H1 (cell line): ENCODE measurements around the gene SLC38A8. TPM values are rescaled to one million over a fixed set of nuclear protein-coding genes. Genes with fewer than 3 reads are reported as not detected.

Experiments
- CTCF ChIA-PET: fragments of 300-600 bp; sonication (Branson Sonifier 250); formaldehyde crosslinking; loops from one replicate; lab custom pipeline; 2021; ENCODE audit not compliant: partially characterized antibody; lab: Charles Lee
- POLR2A ChIA-PET: fragments of 300-600 bp; sonication (Branson Sonifier 250); formaldehyde crosslinking; loops from one replicate; lab custom pipeline; 2021; ENCODE audit warnings: inconsistent platforms; ENCODE audit not compliant: partially characterized antibody; lab: Charles Lee
- DNase-seq, 2 experiments: peaks; one replicate each; pipeline versions ENCODE4 v3.0.0 to v3.0.0-alpha.2; 2010 to 2022; ENCODE audit warnings: low spot score in 2 of 2, low read depth in 1 of 2, mixed read lengths in 1 of 2
- FAIRE-seq: peaks from 2 replicates; lab custom pipeline; 2011; peaks lifted over from hg19 to GRCh38; lab: Jason Lieb, UNC
- H2AFZ ChIP-seq: 2 replicates; pipeline ENCODE4 v1.8.1; 2012; ENCODE audit warnings: low read length, inconsistent platforms
- H2AK5ac ChIP-seq: 2 replicates; pipeline ENCODE4 v1.6.1; 2013; ENCODE audit warnings: low read depth, low read length
- H2BK120ac ChIP-seq: replicated peaks from 2 replicates; pipeline ENCODE3; 2013; ENCODE audit warnings: low read depth, low read length, inconsistent platforms
- H2BK12ac ChIP-seq: 2 replicates; pipeline ENCODE4 v1.6.1; 2013; ENCODE audit warnings: low read depth, low read length
- H2BK15ac ChIP-seq: 2 replicates; pipeline ENCODE4 v1.6.1; 2013; ENCODE audit warnings: low read length
- H2BK20ac ChIP-seq: 2 replicates; pipeline ENCODE4 v1.6.1; 2013; ENCODE audit warnings: low read length
- H2BK5ac ChIP-seq: 2 replicates; pipeline ENCODE4 v1.6.1; 2013; ENCODE audit warnings: low read depth, low read length
- H3K14ac ChIP-seq: 2 replicates; pipeline ENCODE4 v1.6.1; 2013; ENCODE audit warnings: inconsistent platforms; ENCODE audit not compliant: insufficient read length
- H3K18ac ChIP-seq: 2 replicates; pipeline ENCODE4 v1.6.1; 2013; ENCODE audit warnings: low read length; ENCODE audit errors: extremely low read depth
- H3K23ac ChIP-seq: 2 replicates; pipeline ENCODE4 v1.6.1; 2013; ENCODE audit warnings: inconsistent platforms; ENCODE audit not compliant: insufficient read length
- H3K23me2 ChIP-seq: 2 replicates; pipeline ENCODE4 v1.6.1; 2013; ENCODE audit warnings: low read depth, low read length
- H3K27ac ChIP-seq: 2 replicates; pipeline ENCODE4 v1.6.1; 2011; ENCODE audit warnings: low read depth, low read length, inconsistent platforms
- H3K27me3 ChIP-seq, 4 experiments: replicated peaks in 1 of 4; 1 replicate in 1 of 4; 2 replicates in 3 of 4; pipeline versions ENCODE4 v1.6.1 to v1.8.1; 2011 to 2013; ENCODE audit warnings: low read length in 3 of 4, mild to moderate bottlenecking in 3 of 4, inconsistent platforms in 2 of 4, mixed read lengths in 2 of 4, moderate library complexity in 1 of 4; ENCODE audit not compliant: control insufficient read depth in 3 of 4, insufficient read depth in 3 of 4; ENCODE audit errors: extremely low read depth in 1 of 4
- H3K36me3 ChIP-seq, 4 experiments: 2 replicates each; pipeline versions ENCODE4 v1.6.1 to v1.8.1; 2011 to 2013; ENCODE audit warnings: mild to moderate bottlenecking in 4 of 4, low read length in 3 of 4, moderate library complexity in 2 of 4, control low read depth in 1 of 4, inconsistent platforms in 1 of 4; ENCODE audit not compliant: insufficient read depth in 4 of 4, control insufficient read depth in 2 of 4
- H3K4ac ChIP-seq: replicated peaks from 2 replicates; pipeline ENCODE3; 2013; ENCODE audit warnings: low read length, low read depth, mixed read lengths, inconsistent platforms; ENCODE audit not compliant: insufficient read length
- H3K4me1 ChIP-seq, 4 experiments: replicated peaks in 1 of 4; 1 replicate in 1 of 4; 2 replicates in 3 of 4; pipeline versions ENCODE4 v1.6.1 to v1.8.1; 2011 to 2013; ENCODE audit warnings: low read length in 3 of 4, inconsistent platforms in 2 of 4, mixed read lengths in 1 of 4; ENCODE audit not compliant: insufficient read depth in 4 of 4, control insufficient read depth in 3 of 4
- H3K4me2 ChIP-seq, 2 experiments: 2 replicates each; pipeline versions ENCODE4 v1.6.1 to v1.8.1; 2011 to 2013; ENCODE audit warnings: low read depth in 2 of 2, low read length in 2 of 2, control low read depth in 1 of 2, inconsistent platforms in 1 of 2, mild to moderate bottlenecking in 1 of 2; ENCODE audit not compliant: insufficient read depth in 1 of 2
- H3K4me3 ChIP-seq, 4 experiments: fragments of 200-600, 300-600 bp in 1 of 4; sonication (generic), shearing (Covaris generic), sonication (Bioruptor Twin) in 1 of 4; 2 replicates each; pipeline versions ENCODE4 v1.5.1 to v1.8.1; 2011 to 2016; ENCODE audit warnings: low read length in 4 of 4, low read depth in 3 of 4, control low read depth in 2 of 4, inconsistent platforms in 2 of 4, mild to moderate bottlenecking in 2 of 4, mixed read lengths in 1 of 4, moderate library complexity in 1 of 4; ENCODE audit not compliant: insufficient read depth in 2 of 4; ENCODE audit errors: extremely low read depth in 1 of 4
- H3K56ac ChIP-seq: replicated peaks from 2 replicates; pipeline ENCODE3; 2013; ENCODE audit warnings: low read depth, mild to moderate bottlenecking, mixed read lengths, low read length, inconsistent platforms; ENCODE audit not compliant: insufficient read length
- H3K79me1 ChIP-seq: 2 replicates; pipeline ENCODE4 v1.6.1; 2013; ENCODE audit warnings: low read depth, low read length, control low read depth
- H3K79me2 ChIP-seq, 2 experiments: 2 replicates each; pipeline versions ENCODE4 v1.6.1 to v1.8.1; 2012 to 2013; ENCODE audit warnings: low read length in 2 of 2, mild to moderate bottlenecking in 2 of 2, inconsistent platforms in 1 of 2; ENCODE audit not compliant: insufficient read depth in 2 of 2, control insufficient read depth in 1 of 2
- H3K9ac ChIP-seq, 4 experiments: replicated peaks in 1 of 4; 1 replicate in 1 of 4; 2 replicates in 3 of 4; pipeline versions ENCODE4 v1.6.1 to v1.8.1; 2011 to 2013; ENCODE audit warnings: low read depth in 3 of 4, low read length in 3 of 4, control low read depth in 2 of 4, mild to moderate bottlenecking in 2 of 4, moderate library complexity in 2 of 4, inconsistent platforms in 1 of 4; ENCODE audit errors: extremely low read depth in 1 of 4
- H3K9me3 ChIP-seq, 2 experiments: 2 replicates each; pipeline versions ENCODE4 v1.6.1 to v1.8.1; 2012 to 2013; ENCODE audit warnings: mild to moderate bottlenecking in 2 of 2, moderate library complexity in 2 of 2, control low read depth in 1 of 2, inconsistent platforms in 1 of 2, low read depth in 1 of 2, low read length in 1 of 2, mixed read lengths in 1 of 2; ENCODE audit not compliant: insufficient read depth in 2 of 2
- H4K20me1 ChIP-seq, 2 experiments: replicated peaks in 1 of 2; 2 replicates each; pipeline versions ENCODE3 to v1.8.1; 2011 to 2013; ENCODE audit warnings: inconsistent platforms in 2 of 2, low read length in 2 of 2, mild to moderate bottlenecking in 1 of 2; ENCODE audit not compliant: insufficient read depth in 2 of 2, control insufficient read depth in 1 of 2
- H4K5ac ChIP-seq: 2 replicates; pipeline ENCODE4 v1.6.1; 2013; ENCODE audit warnings: low read length, low read depth, mixed read lengths, inconsistent platforms; ENCODE audit not compliant: insufficient read length
- H4K8ac ChIP-seq: 2 replicates; pipeline ENCODE4 v1.8.0; 2013; ENCODE audit warnings: mild to moderate bottlenecking, moderate library complexity, low read length, inconsistent platforms; ENCODE audit not compliant: insufficient read depth; ENCODE audit errors: extremely low read depth
- H4K91ac ChIP-seq: replicated peaks from 2 replicates; pipeline ENCODE3; 2013; ENCODE audit warnings: low read length, mixed read lengths, inconsistent platforms; ENCODE audit not compliant: insufficient read length
- CBX8 ChIP-seq: fragments of 300-800, 300-1000 bp; sonication (generic); IDR thresholded peaks from 2 replicates; pipeline ENCODE4 v1.7.1; 2016; ENCODE audit warnings: low read depth, low read length, borderline replicate concordance
- POLR2A ChIP-seq, 2 experiments: IDR thresholded peaks; 1 replicate in 1 of 2; 2 replicates in 1 of 2; pipeline ENCODE4 v1.6.1; 2011; ENCODE audit warnings: low read depth in 2 of 2, low read length in 2 of 2, mild to moderate bottlenecking in 2 of 2; ENCODE audit errors: control extremely low read depth in 1 of 2
- RNF2 ChIP-seq: fragments of 200-900, 300-1000 bp; sonication (generic); IDR thresholded peaks from 2 replicates; pipeline ENCODE4 v1.7.1; 2016; ENCODE audit warnings: borderline replicate concordance, low read depth, mild to moderate bottlenecking, antibody characterized with exemption, low read length; ENCODE audit not compliant: poor library complexity, severe bottlenecking; ENCODE audit errors: missing control alignments
- SP2 ChIP-seq: IDR thresholded peaks from 2 replicates; pipeline ENCODE4 v1.6.1; 2012; ENCODE audit warnings: mild to moderate bottlenecking, low read length, inconsistent platforms
- SP4 ChIP-seq: IDR thresholded peaks from 2 replicates; pipeline ENCODE4 v1.6.1; 2012; ENCODE audit warnings: low read length, inconsistent platforms
- SRF ChIP-seq: IDR thresholded peaks from 2 replicates; pipeline ENCODE4 v1.6.1; 2011; ENCODE audit warnings: mild to moderate bottlenecking, low read depth, low read length, moderate library complexity
- TCF12 ChIP-seq: IDR thresholded peaks from 2 replicates; pipeline ENCODE4 v1.6.1; 2011; ENCODE audit warnings: low read depth, mild to moderate bottlenecking, low read length
- whole genome bisulfite sequencing, 2 experiments: shearing (Covaris generic) in 1 of 2; methylation state at CpG; one replicate each; pipeline versions ENCODE4 v1.1.6 to v1.1.7; 2013 to 2015; ENCODE audit warnings: low lambda C conversion rate in 2 of 2, mixed read lengths in 2 of 2, inconsistent platforms in 1 of 2, low coverage in 1 of 2, missing lambda C conversion rate in 1 of 2; ENCODE audit not compliant: insufficient replicate concordance in 2 of 2, insufficient coverage in 1 of 2, insufficient read length in 1 of 2; ENCODE audit errors: extremely low coverage in 1 of 2, missing lambda C conversion rate in 1 of 2; 5-methylcytosine and 5-hydroxymethylcytosine counted together
- polyA plus RNA-seq, 7 experiments: library from polyadenylated mRNA; depleted of rRNA in 3 of 7; stranded (reverse) in 5 of 7; unstranded in 2 of 7; fragments of >200 nt in 5 of 7; fragments of 200-250 nt in 2 of 7; gene quantifications; 1 replicate in 5 of 7; 2 replicates in 1 of 7; 4 replicates in 1 of 7; pipeline versions ENCODE4 v1.2.1 to v1.2.3, GENCODE V29; 2011 to 2013; ENCODE audit warnings: missing spikeins in 2 of 7, mixed read lengths in 2 of 7
- total RNA-seq: library from RNA; stranded (reverse); fragmentation: NEBNext Ultra II Directional; extraction: Animal tissue kit (Norgen Biotek cat#: 25700); gene quantifications from 2 replicates; pipeline ENCODE4 v1.2.1, GENCODE V29; 2021

Gene SLC38A8
- total and polyA plus RNA-seq, 2 of the 8 experiments (the other 6 are each of a cell fraction or from before 2014, with no cell fraction given) = 0.08 TPM; not detected in 1

DNA sequence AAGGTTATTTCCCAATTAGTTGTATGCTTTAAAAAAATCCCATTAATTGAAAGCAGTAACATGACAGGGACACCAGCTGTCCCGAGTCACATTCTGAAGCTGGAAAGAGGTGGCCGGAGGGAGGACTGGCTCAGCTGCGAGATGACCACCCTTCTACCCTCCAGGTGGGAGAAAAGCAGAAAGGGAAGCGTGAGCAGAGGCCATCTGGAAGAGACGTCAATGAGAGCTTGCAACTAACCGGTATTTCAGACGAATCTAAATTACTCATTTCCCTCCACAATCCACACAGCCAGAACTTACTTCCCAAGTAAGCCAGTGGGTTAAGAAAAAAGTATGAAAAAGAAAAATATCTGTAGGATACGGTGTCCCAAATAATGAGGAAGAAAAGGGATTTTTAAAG, 28.5 kb upstream of the SLC38A8 start:
- H3K9ac ChIP-seq = no peak overlapping the region
- no peak overlapping the region for H2BK5ac ChIP-seq
- H3K36me3 ChIP-seq = peaks cover 16 to 72% (median 43%) of the 10 kb centered on the region in 4 experiments; a peak in 7 of 8 replicates
- no peak overlapping the region for H2AFZ ChIP-seq
- 81% methylated on average over 8 of the region's 8 CpGs; no CpG with 5 or more reads in 1 of the 2 experiments for WGBS, 2 experiments
- no peak overlapping the region for H4K91ac ChIP-seq
- no peak overlapping the region for H4K5ac ChIP-seq
- no peaks in the 10 kb centered on the region for H3K4me1 ChIP-seq
- H3K27ac ChIP-seq = no peak overlapping the region
- no peaks in the 10 kb centered on the region for H3K27me3 ChIP-seq
- no peaks in the 10 kb centered on the region; the same call in 1 of the 2 replicates for H3K79me1 ChIP-seq
- no peak overlapping the region for H3K18ac ChIP-seq
- TF ChIP-seq POLR2A (IDR thresholded peaks at IDR 0.05; ENCODE audit: control extremely low read depth in 1 of 2, low read depth in 2 of 2, low read length in 2 of 2) (no peak), RNF2 (no peak), SRF (no peak), TCF12 (no peak), SP4 (no peak), CBX8 (no peak), SP2 (no peak)
- H2BK12ac ChIP-seq = no peak overlapping the region
- ChIA-PET CTCF (interaction anchor here (1.0 to 21.4 kb wide), 4 partner anchors 10 to 112 kb away, joined by 3 to 366 read pairs (median 44); partner anchors contain the start of gene OSGIN1), POLR2A (interaction anchor here (0.7 to 0.8 kb wide), 2 partner anchors 46 to 105 kb away, joined by 3 read pairs; partner anchors contain the start of gene MBTPS1)
- no peak overlapping the region for H2AK5ac ChIP-seq
- DNase-seq = no peak
- H2BK15ac ChIP-seq = no peak overlapping the region
- H2BK120ac ChIP-seq = no peak overlapping the region
- no peak overlapping the region for H3K56ac ChIP-seq
- H3K79me2 ChIP-seq = no peaks in the 10 kb centered on the region
- no peaks in the 10 kb centered on the region for H3K23me2 ChIP-seq
- peaks cover 2 to 4% of the 10 kb centered on the region in 2 experiments for H4K20me1 ChIP-seq
- H3K9me3 ChIP-seq = no peaks in the 10 kb centered on the region
- H3K14ac ChIP-seq = no peak overlapping the region
- no peak overlapping the region for H3K4me2 ChIP-seq
- FAIRE-seq = no peak
- no peak overlapping the region for H4K8ac ChIP-seq
- no peak overlapping the region for H3K23ac ChIP-seq
- no peak overlapping the region for H2BK20ac ChIP-seq
- H3K4me3 ChIP-seq = no peak overlapping the region
- H3K4ac ChIP-seq = no peak overlapping the region
